HTERT RPE-1 (cell line): ENCODE measurements around the gene OR10A6.

ENCODE experiments used
- in situ Hi-C: fragments of 300-500 bp; cut with MboI; formaldehyde crosslinking; loops from 4 replicates; pipeline ENCODE4 v1.14.3; 2020; ENCODE audit warnings: low sequenced_read_pairs

OR10A6 gene

GRCh38 chr11:7931168-7931567 is at the start of gene OR10A6:
Gene OR10A6 (minus strand): TSS chr11:7931268. CDS start chr11:7928662, 2,606 bp downstream.
- in situ Hi-C loops, result no loop called here

GRCh38 chr11:7977232-7977917 is 46.3 kb upstream of the OR10A6 start:
- in situ Hi-C loops, result no loop called here

GRCh38 chr11:7974668-7975067 is 43.6 kb upstream of the OR10A6 start:
- in situ Hi-C loops, result no loop called here

GRCh38 chr11:7973011-7973410 is 41.9 kb upstream of the OR10A6 start:
- in situ Hi-C loops, result no loop called here

GRCh38 chr11:7971846-7972245 is 40.8 kb upstream of the OR10A6 start:
- in situ Hi-C loops, result no loop called here

- in situ Hi-C loops, result no loop called here
Observed at GRCh38 chr11:7969756-7970646, 38.9 kb upstream of the OR10A6 start.

GRCh38 chr11:7968686-7969085 is 37.6 kb upstream of the OR10A6 start:
- in situ Hi-C loops, result no loop called here

- in situ Hi-C loops, result no loop called here
Observed at GRCh38 chr11:7967826-7968225, 36.8 kb upstream of the OR10A6 start.

GRCh38 chr11:7967097-7967496 is 36.0 kb upstream of the OR10A6 start:
- in situ Hi-C loops, result no loop called here

- in situ Hi-C loops, result no loop called here
Observed at GRCh38 chr11:7965386-7965785, 34.3 kb upstream of the OR10A6 start, which contains the start of gene NLRP10. Gene NLRP10 (minus strand): TSS chr11:7965447. CDS start chr11:7963495, 1,952 bp downstream.

GRCh38 chr11:7964873-7965272 is 33.8 kb upstream of the OR10A6 start:
- in situ Hi-C loops, result no loop called here

GRCh38 chr11:7964261-7964660 is 33.2 kb upstream of the OR10A6 start:
- in situ Hi-C loops, result no loop called here

GRCh38 chr11:7955191-7955590 is 24.1 kb upstream of the OR10A6 start:
- in situ Hi-C loops, result no loop called here

GRCh38 chr11:7949934-7950333 is 18.9 kb upstream of the OR10A6 start:
- in situ Hi-C loops, result no loop called here

- in situ Hi-C loops, result no loop called here
Observed at GRCh38 chr11:7944123-7944522, 13.1 kb upstream of the OR10A6 start.

GRCh38 chr11:7941608-7942007 is 10.5 kb upstream of the OR10A6 start, which contains the start of gene OR10A3:
Gene OR10A3 (minus strand): TSS chr11:7941708. CDS start chr11:7939520, 2,188 bp downstream.
- in situ Hi-C loops, result no loop called here

- in situ Hi-C loops, result no loop called here
Observed at GRCh38 chr11:7941146-7941545, 10.1 kb upstream of the OR10A6 start.

- in situ Hi-C loops, result no loop called here
Observed at GRCh38 chr11:7936615-7937014, 5.5 kb upstream of the OR10A6 start.

- in situ Hi-C loops, result no loop called here
Observed at GRCh38 chr11:7927635-7928034, 3.4 kb downstream of the OR10A6 start.

- in situ Hi-C loops, result no loop called here
Observed at GRCh38 chr11:7924536-7924935, 6.5 kb downstream of the OR10A6 start.

GRCh38 chr11:7918141-7918540 is 12.9 kb downstream of the OR10A6 start:
- in situ Hi-C loops, result no loop called here

- in situ Hi-C loops, result no loop called here
Observed at GRCh38 chr11:7911011-7911410, 20.1 kb downstream of the OR10A6 start.
